OCI-LY7 (cell line): ENCODE data around the gene GSN.

ENCODE experiments used
- CTCF ChIP-seq: fragments of 200-600 bp; sonication (generic); conservative IDR thresholded peaks from 2 replicates; pipeline ENCODE4 v1.5.1; 2014; ENCODE audit warnings: mild to moderate bottlenecking, antibody characterized with exemption, low read length, moderate library complexity, mixed read lengths
- EZH2phosphoT487 ChIP-seq: fragments of 200-600 bp; sonication (generic); IDR thresholded peaks from 2 replicates; pipeline ENCODE4 v1.6.1; 2018; ENCODE audit warnings: low read depth, borderline replicate concordance, mild to moderate bottlenecking, mixed run types, antibody characterized with exemption, low read length, moderate library complexity, mixed read lengths

GRCh38 chr9:121271368-121272341 is 3.7 kb downstream of the GSN start:
- TF ChIP-seq EZH2phosphoT487: no peak
- no peak for TF ChIP-seq CTCF
